GM10847 (cell line): Measurements from ENCODE around the gene SOX6.

Experiments used
- POLR2A ChIP-seq: IDR thresholded peaks from 2 replicates; pipeline ENCODE4 v1.6.1; 2011; ENCODE audit not compliant: insufficient read length; ENCODE audit errors: extremely low read depth

SOX6 gene

GRCh38 chr11:16276251-16276650 lies 80.1 kb downstream of the SOX6 start:
- no peak for TF ChIP-seq POLR2A

GRCh38 chr11:16271258-16271657 lies 85.1 kb downstream of the SOX6 start:
- no peak for TF ChIP-seq POLR2A

- TF ChIP-seq POLR2A, result no peak
Observed at GRCh38 chr11:16266021-16266420, 90.3 kb downstream of the SOX6 start.

GRCh38 chr11:16265022-16265421 lies 91.3 kb downstream of the SOX6 start:
- no peak for TF ChIP-seq POLR2A

GRCh38 chr11:16262645-16262955 lies 93.7 kb downstream of the SOX6 start:
- TF ChIP-seq POLR2A, result no peak

- TF ChIP-seq POLR2A, result no peak
Observed at GRCh38 chr11:16261836-16262644, 94.3 kb downstream of the SOX6 start.

GRCh38 chr11:16252373-16252772 lies 104.0 kb downstream of the SOX6 start:
- TF ChIP-seq POLR2A, result no peak

- no peak for TF ChIP-seq POLR2A
Observed at GRCh38 chr11:16248248-16248647, 108.1 kb downstream of the SOX6 start.

GRCh38 chr11:16242806-16243205 lies 113.5 kb downstream of the SOX6 start:
- no peak for TF ChIP-seq POLR2A

- no peak for TF ChIP-seq POLR2A
Observed at GRCh38 chr11:16240687-16241086, 115.7 kb downstream of the SOX6 start.

- TF ChIP-seq POLR2A, result no peak
Observed at GRCh38 chr11:16239141-16240105, 116.9 kb downstream of the SOX6 start.

- TF ChIP-seq POLR2A, result no peak
Observed at GRCh38 chr11:16226245-16226644, 130.1 kb downstream of the SOX6 start.

- TF ChIP-seq POLR2A, result no peak
Observed at GRCh38 chr11:16225623-16226022, 130.7 kb downstream of the SOX6 start.

GRCh38 chr11:16223558-16223957 lies 132.8 kb downstream of the SOX6 start:
- TF ChIP-seq POLR2A, result no peak

GRCh38 chr11:16217631-16218030 lies 138.7 kb downstream of the SOX6 start:
- no peak for TF ChIP-seq POLR2A

GRCh38 chr11:16216831-16217230 lies 139.5 kb downstream of the SOX6 start:
- no peak for TF ChIP-seq POLR2A
